ENCODE data around the gene MRPS12. TPM values are rescaled to one million over a fixed set of nuclear protein-coding genes. Genes with fewer than 3 reads are reported as not detected.
A peak's percentile ranks its signal among the peaks of the same experiment; 100 is the strongest.

The MRPS12 gene
- total RNA-seq, 1 donor from 2014 or later, result 46.6 TPM

DNA sequence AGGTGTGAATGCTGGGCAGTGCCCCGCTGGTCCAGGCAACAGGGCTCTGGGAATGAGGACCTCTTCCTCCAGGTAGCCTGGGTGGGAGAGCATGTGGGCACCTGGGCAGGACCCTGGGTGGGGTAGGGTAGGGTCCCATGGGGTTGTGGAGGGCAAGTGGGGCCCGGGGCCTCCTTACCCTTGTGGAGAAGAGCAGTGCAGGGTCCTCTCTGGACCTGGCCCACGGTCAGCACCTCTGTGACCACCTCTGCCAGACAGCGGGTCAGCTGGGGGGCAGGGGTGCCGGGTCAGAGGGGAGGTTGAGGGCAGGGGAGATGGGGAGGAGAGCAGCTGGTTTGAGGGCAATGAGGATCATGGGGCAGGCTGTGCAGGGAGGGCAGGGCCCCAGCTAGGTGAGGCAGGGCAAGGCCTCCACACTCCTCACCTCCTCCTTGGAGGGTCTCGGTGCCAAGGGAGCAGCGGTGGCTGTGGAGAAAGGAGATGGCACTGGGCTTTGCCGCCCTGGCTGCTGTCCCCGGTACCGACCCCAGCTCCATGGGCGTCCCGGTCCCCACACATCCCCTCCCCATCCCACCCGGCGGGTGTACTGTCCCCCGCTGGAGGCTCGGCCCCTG, 19.2 kb upstream of the MRPS12 start:
- DNase-seq (ENCODE audit: low read depth in 2 of 2), result no peak

DNA sequence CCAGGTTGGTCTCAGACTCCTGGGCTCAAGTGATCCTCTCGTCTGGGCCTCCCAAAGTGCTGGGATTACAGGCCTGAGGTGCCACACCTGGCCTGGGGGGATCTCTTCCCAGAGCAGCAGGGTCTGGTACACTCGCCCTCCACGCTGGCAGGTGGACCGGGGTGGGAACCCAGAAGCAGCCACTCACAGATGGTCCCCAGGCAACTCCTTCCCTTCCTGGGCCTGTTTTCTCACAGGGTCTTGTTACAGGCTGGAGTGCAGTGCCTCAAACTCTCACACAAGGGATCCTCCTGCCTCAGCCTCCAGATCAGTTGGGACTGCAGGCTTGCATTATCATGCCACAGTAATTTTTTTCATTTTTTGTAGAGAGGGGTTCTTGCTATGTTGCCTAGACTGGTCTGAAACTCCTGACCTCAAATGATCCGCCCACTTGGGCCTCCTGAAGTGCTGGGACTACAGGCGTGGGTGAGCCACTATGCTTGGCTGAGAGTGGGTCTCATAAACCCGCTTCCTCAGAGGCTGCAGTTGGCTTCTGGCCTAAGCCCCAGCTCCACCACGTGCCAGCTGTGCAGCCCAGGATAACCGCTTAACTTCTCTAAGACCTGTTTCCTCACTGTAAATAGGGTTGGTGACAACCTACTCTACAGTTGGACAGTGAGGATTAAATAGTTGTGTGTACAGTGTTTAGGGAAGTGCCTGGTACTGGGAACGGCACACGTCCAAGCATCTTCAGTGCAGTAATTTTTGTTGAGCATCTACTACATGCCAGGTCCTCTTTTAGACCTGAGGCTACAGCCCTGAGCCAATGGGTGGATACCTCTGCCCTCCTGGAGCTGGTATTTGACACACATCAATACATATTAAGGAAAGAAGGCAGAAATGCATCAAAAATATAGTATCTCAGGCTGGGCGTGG, 17.9 kb upstream of the MRPS12 start:
- no peak for DNase-seq (ENCODE audit: low read depth in 2 of 2)

DNA sequence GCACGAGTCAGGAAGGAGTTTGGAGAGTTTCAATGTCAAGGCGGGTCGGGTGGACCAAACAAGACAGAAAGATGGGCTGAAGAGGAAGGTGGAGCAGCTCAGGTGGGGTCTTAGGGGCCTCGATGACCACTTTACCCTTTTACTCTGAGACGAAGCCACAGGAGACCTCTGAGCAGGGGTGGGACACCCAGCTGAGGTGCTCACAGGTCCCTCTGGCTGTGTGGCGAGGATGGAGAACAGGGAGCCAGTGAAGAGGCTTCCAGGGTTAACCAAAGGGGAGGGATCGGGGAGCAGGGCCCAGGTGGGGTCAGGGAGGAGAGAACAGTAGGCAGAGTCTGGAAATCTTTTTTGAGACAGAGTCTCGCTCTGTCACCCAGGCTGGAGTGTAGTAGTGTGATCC, 16.8 kb upstream of the MRPS12 start:
- no peak for DNase-seq (ENCODE audit: low read depth in 2 of 2)

DNA sequence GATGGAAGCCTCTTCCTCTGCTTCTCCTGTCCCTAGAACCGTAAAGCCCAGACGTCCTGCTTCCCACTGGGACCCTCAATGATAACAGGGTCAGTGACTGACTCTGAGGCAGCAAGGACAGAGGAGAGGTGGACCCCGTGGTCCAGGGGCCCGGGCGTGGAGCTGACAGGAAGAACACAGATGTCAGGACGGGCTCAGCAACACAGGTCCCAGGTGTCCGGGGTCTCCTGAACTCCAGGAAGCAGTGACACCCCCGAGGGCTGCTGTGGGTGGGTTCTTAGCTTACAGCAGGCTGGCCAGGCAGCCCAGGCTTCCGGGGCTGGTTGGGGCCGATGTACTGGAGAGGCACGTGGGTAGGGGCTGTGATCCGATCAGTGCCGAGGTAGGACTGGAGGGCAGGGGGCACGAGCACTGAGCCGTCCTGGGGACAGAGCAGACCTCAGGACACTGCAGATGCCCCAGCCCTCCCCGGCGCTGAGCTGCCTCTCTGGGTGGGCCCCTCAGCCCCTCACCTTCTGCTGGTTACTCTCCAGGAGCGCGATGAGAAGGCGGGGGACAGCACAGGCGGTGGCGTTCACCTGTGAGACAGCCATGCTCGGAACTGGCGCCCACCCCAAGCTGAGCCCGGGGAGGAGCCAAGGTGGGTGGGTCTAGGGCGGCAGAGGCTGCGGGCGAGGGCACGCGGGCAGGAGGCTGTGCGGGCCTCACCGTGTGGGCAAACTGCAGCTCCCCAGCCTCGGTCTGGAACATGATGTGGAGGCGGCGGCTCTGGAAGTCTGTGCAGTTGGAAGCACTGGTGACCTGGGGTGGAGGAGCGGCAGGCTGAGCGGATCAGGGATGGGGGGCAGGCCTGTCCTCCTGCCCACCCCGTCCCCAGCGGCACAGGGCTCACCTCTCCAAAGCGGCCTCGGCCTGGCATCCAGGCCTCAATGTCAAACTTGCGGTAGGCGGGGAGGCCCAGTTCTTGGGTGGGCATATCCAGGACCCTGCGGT, 15.1 kb upstream of the MRPS12 start:
- no peak for DNase-seq (ENCODE audit: low read depth in 2 of 2)

DNA sequence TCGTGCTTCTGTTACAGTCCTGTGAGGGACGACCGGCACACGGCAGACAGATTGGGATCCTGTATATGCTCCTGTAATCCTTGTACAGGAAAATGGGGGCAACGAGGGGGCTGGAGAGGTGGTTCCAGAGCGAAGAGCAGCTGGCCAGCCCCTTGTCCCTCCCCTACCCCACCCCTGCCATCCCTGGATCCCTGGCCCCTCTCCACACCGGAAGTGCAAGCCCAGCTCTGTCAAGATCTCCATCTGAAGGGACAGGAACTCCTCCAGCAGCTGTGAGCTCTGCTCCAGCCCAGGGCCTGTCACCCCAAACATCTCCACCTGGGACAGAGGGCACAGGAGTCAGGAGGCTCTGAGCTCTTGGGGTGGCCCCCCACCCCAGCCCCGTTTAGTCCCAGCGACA, 13.2 kb upstream of the MRPS12 start:
- no peak for DNase-seq (ENCODE audit: low read depth in 2 of 2)

DNA sequence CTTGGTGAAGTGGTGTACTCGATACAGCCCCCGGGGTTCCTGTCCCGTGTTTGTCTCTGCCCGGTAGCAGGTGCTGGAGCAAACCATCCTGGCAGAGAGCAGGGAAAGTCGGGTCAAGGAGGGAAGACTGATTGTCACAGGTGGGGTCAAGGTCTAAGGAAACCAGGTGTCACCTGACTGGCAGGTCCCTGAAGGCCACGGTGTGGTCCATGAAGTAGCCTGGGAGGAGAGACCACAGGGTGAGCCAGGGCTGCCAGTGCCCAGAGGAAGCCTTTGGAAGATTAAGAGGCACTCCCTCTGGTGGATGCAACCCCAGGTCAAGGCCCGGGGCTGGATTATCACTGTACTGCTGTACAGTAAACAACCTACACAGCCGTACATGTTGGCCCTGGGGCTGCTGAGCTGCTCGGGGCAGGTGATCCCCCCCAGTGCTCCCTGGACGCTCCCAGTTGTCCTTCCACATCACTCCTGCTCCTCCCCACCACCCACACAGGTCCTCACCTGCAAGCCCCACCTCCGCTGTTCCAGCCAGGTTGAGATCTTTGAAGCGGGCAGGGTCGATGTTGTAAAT, 12.7 kb upstream of the MRPS12 start:
- DNase-seq (ENCODE audit: low read depth in 2 of 2), result no peak

DNA sequence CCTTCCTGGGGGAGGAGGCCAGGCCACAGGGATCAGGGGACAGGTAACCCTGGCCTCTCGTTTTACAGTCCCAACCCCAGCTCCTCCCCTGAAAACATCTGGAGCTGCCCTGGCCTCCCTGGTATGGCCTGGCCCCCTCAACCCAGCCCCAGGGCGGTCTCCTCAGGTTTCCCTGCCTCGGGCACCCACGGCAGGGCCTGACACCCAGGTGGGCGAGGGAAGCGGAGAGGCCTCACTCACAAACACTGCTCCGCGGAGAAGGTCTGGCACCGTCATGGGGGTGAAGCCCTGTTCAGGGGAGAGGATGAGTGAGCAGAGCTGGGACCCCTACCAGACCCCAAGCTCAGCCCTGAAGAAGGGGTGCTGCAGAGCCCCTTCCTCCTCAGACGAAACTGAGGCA, 12.2 kb upstream of the MRPS12 start:
- no peak for DNase-seq (ENCODE audit: low read depth in 2 of 2)

DNA sequence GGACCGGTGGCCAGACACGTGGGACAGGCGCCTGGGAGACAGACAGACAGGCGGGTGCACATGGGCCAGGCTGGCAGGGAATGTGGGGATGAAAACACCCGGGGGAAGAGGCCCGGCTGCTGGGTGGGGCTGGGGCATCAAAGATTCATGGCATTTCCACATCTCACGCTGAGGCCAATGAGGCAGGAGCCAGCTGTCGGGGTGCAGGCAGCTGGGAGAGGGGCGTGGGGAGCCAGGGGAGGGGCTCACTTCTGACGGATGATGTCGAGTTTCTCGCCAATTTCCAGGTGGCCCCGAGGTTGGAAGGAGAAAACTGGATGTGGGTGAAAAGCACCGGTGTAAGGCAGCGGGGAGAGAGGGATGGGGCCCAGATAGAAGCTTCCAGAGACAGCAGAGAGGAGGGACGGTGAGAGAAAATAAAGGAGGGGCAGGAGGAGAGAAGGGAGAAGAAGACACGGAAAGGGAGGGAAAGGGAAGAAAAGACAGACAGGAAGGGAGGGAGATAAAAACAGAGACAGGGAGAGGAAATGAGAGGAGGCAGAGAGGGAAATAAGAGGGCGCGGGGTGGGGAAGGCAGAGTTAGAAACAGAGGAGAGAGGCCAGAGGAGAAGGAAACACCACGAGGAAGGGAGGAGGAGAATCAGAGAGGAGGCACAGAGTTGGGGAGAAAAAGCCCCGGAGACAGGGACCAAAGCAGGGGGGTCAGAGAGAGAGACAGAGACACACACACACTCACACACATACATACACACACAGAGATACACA, 10.7 kb upstream of the MRPS12 start:
- no peak for DNase-seq (ENCODE audit: low read depth in 2 of 2)

DNA sequence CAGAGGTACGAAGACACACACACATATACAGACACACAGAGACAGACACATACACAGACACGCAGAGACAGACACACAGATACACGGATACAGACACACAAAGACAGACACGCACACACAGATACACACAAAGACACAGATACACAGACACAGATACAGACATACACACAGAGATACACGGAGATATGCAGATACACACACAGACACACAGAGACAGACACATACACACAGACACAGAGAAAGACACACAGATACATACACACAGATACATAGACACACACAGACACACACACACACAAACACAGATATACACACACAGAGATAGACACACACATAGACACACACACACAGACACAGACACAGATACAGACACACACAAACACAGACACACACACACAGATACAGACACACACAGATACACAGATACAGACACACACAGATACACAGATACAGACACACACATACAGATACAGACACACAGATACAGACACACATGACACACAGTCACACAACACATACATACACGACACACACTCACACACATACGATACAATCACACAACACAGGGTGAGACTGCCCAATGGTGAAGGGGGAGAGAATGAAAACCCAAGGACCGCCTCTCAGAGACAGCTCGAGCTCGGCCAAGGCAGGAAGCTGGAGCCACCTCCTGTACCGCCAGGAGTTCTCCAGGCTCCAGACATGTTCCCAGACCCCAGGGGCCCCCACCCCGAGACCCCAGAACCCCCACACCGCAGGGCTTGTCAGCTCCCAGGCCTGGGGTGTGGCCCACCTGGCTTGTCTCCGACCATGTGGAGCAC, 9.9 kb upstream of the MRPS12 start:
- DNase-seq (ENCODE audit: low read depth in 2 of 2), result no peak

DNA sequence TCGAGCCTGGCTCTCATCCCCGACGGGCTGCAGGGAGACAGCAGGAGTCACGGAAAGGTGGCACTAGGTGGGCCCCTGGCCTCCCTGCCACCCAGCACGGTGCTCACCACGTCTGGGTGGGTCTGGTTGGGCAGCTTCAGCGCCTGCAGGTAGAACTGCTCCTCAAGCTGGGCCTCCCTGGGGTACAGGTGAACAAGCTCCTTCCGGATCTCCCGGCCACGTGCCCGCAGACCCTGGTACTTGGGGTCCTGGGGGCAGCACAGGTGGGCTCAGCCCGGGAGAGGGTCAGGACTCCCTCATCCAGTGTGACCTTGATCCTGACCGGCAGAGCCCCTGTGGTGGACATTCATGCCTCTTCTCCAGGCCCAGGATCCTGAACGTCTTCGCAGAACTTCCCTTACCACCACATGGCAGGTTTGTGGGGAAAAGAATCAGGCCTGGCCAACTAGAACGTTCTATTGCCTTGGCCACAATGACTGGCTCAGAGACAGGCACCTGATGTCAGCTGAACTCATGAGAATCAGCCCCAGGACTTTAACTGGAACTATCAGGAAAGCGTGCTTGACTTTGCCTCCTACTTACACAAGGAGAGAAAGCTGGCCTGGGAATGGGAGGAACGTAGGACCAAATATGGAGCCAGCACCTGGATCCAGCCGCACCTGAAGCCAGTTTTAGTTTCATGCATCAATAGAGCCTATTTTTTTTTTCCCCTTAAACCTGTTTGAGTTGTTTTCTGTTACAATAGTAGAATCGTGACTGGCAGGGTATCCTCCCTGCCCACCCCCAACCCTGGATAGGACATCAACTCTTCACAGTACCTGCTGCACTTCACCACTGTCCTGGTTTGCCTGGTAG, 9.1 kb upstream of the MRPS12 start:
- DNase-seq (ENCODE audit: low read depth in 2 of 2), result no peak

DNA sequence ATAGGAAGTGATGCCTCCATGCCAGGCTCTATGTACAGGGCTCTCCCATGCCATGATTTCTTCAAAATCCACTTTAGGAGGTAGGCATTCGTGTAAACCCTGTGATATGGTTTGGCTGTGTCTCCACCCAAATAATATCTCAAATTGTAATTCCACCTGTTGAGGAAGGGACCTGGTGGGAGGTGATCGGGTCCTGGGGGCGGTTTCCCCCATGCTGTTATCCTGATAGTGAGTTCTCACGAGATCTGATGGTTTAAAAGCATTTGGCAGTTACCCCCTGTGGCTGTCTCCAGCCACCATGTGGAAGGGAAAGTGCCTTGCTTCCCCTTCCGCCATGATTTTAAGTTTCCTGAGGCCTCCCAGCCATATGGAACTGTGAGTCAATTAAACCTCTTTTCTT, 8.3 kb upstream of the MRPS12 start:
- no peak for DNase-seq (ENCODE audit: low read depth in 2 of 2)

DNA sequence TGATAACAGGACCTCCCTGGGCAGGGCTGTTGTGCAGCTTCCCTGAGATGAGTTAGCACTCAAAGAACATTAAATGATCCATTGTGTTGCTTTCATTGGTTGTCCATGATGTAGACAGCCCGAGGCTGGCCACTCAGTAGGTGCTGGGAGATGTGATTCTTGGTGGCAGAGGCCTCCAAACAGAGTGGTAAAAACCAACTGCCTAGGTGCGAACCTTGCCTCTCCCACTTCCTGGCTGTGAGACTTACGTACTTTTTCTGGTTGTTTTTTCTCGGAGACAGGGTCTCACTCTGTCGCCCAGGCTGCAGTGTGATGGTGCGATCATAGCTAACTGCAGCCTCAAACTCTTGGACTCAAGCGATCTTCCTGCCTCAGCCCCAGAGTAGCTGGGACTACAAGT, 6.4 kb upstream of the MRPS12 start:
- DNase-seq (ENCODE audit: low read depth in 2 of 2), result no peak

DNA sequence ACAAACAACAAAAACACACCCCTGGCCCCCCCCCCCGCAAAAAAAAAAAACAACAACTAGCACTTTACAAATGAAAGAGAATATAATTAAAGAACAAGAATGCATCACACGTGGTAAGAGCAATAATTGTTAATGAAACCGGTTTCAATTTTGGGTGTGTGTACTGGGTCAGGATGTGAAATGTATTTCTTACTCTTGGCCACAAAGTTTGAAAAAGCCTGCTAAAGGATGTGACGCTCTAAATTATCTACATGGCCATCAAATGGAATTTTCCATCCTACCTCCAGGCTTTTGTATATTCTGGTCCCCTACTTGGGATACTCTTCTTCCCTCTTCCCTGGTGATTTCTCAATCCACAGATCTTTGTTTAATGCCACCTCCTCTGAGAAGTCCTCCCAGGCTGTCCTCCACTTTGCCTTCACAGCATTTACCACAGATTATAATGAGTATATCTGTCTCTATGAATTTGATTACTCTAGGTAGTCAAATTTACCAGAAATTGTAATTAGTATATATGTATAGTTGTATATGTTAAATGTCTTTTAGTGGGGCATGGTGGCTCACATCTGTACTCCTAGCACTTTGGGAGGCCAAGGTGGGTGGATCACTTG, 2.2 kb upstream of the MRPS12 start:
- DNase-seq (ENCODE audit: low read depth in 2 of 2), result peak in 1 of 2 donors; percentile 55

DNA sequence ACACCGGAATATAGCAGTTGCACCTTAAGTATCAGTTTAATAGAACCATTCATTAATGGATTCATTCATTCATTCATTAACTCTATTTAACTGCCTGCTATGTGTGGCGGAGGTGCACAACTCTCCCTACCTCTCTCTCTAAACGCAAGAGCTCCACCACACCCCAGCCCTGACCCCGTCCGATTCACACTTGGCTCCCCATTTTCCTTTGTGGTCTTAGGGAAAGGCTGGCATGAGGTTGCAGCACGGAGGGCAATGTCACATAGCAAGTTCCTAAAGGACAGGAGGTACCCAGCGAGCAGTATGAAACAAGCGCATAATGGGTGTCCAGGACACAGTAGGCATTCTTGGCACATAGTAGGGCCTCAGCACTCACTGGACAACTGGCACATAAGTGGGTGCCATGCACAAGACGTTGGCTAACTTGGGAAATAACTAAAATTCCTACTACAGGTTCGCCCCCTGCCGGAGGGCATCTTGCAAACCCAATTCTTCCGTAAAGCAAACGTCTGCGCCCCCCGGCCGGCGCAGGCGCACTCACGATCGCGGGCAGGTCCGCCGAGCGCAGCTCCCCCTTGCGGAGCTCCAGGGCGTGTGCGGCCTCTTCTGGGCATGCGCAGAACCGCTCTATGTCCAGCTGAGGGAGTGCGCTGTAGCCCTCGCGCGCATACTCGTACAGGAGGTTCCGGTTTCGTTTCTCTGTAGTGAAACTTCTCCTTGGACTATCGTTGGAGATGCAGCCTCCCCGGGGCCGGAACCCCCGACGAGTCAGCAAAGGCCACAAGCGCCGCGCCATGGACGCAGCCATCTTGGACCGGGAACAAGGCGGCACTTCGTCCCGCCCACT, 592 bp upstream of the MRPS12 start, which contains the start of gene SARS2:
SARS2 (minus strand) TSS at position 835 of the 847 bp plus-strand sequence; CDS start at position 808, 27 bp downstream.
- DNase-seq (ENCODE audit: low read depth in 2 of 2), result peak; percentile 80 to 95

DNA sequence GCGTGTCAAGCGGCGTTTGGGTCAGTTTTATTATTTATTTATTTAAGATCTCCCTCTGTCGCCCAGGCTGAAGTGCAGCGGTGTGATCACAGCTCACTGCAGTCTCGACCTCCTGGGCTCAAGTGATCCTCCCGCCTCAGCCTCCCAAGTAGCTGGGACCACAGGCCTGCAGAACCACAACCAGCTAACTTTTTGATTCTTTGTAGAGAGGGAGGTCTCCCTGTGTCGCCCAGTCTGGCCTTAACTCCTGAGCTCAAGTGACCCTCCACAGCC, 713 bp downstream of the MRPS12 start:
- DNase-seq (ENCODE audit: low read depth in 2 of 2), result no peak

DNA sequence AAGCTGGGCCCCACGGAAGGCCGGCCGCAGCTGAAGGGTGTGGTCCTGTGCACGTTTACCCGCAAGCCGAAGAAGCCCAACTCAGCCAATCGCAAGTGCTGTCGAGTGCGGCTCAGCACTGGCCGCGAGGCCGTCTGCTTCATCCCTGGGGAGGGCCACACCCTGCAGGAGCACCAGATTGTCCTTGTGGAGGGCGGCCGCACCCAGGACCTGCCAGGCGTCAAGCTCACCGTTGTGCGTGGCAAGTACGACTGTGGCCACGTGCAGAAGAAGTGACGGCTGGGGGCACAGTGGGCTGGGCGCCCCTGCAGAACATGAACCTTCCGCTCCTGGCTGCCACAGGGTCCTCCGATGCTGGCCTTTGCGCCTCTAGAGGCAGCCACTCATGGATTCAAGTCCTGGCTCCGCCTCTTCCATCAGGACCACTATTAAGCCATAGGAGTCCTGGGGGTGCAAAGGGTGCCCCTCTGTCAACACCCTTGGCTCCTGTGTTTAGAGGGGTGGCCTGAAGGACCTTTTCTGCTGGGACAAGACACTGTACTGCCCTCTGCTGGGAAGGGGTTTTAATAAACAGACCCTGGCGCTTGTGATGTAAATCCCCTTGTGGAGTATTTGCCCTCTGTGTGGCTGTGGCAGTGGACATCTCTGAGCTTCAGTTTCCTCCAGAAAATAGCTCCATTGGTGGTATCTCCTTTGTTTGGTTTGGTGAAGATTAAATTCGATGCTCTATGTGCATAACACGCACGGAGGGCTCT, 1.9 kb downstream of the MRPS12 start:
- peak in 1 of 2 donors; percentile 71 for DNase-seq (ENCODE audit: low read depth in 2 of 2)

DNA sequence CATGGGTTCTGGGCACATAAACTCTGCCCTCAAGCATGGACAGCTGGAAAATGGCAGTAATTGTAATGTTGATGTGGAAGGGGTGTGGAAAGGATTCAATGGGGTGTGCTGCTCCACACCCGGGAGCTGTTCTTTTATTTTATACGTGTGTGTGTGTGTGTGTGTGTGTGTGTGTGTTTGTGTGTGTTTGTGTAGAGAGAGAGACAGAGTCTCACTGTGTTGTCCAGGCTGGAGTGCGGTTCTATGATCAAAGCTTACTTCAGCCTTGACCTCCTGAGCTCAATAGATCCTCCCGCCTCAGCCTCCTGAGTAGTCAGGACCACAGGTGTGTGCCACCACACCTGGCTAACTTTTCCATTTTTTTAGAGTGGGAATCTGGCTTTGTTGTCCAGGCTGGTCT, 2.8 kb downstream of the MRPS12 start:
- no peak for DNase-seq (ENCODE audit: low read depth in 2 of 2)
